Amniotic epithelial cell (primary cell): ENCODE data around the gene KCNJ6.
A peak's percentile ranks its signal among the peaks of the same experiment; 100 is the strongest.

Experiments
- DNase-seq: peaks from one replicate; pipeline ENCODE4 v3.0.0-alpha.2; 2010; ENCODE audit warnings: low read depth

The KCNJ6 gene

GRCh38 chr21:37866027-37866426 lies 50.2 kb downstream of the KCNJ6 start:
- no peak for DNase-seq

GRCh38 chr21:37865156-37865555 lies 51.1 kb downstream of the KCNJ6 start:
- DNase-seq, result no peak

GRCh38 chr21:37863842-37864241 lies 52.4 kb downstream of the KCNJ6 start:
- DNase-seq, result peak; percentile 91

- peak; percentile 79 for DNase-seq
These were observed 53.7 kb downstream of the KCNJ6 start for GRCh38 chr21:37862536-37862935.

- no peak for DNase-seq
These were observed 54.7 kb downstream of the KCNJ6 start for GRCh38 chr21:37861561-37861960.

GRCh38 chr21:37860416-37860815 lies 55.8 kb downstream of the KCNJ6 start:
- DNase-seq, result no peak

- peak; percentile 73 for DNase-seq
These were observed 60.3 kb downstream of the KCNJ6 start for GRCh38 chr21:37855647-37856625.

- no peak for DNase-seq
These were observed 61.0 kb downstream of the KCNJ6 start for GRCh38 chr21:37855271-37855646.

GRCh38 chr21:37849506-37850102 lies 66.7 kb downstream of the KCNJ6 start:
- DNase-seq, result peak; percentile 77

- no peak for DNase-seq
These were observed 67.4 kb downstream of the KCNJ6 start for GRCh38 chr21:37848721-37849490.

GRCh38 chr21:37845535-37845934 lies 70.7 kb downstream of the KCNJ6 start:
- no peak for DNase-seq

- no peak for DNase-seq
These were observed 73.1 kb downstream of the KCNJ6 start for GRCh38 chr21:37843191-37843590.

GRCh38 chr21:37842163-37842919 lies 73.9 kb downstream of the KCNJ6 start:
- no peak for DNase-seq

GRCh38 chr21:37837381-37837780 lies 78.9 kb downstream of the KCNJ6 start:
- DNase-seq, result no peak

GRCh38 chr21:37835481-37835880 lies 80.8 kb downstream of the KCNJ6 start:
- no peak for DNase-seq

GRCh38 chr21:37833301-37833700 lies 83.0 kb downstream of the KCNJ6 start:
- DNase-seq, result no peak

- DNase-seq, result peak; percentile 49
These were observed 86.8 kb downstream of the KCNJ6 start for GRCh38 chr21:37829447-37829846.

GRCh38 chr21:37828991-37829390 lies 87.3 kb downstream of the KCNJ6 start:
- DNase-seq, result no peak

- no peak for DNase-seq
These were observed 87.7 kb downstream of the KCNJ6 start for GRCh38 chr21:37828556-37828955.

GRCh38 chr21:37827913-37828312 lies 88.3 kb downstream of the KCNJ6 start:
- no peak for DNase-seq

- DNase-seq, result no peak
These were observed 94.3 kb downstream of the KCNJ6 start for GRCh38 chr21:37821786-37822450.
